Dendritic cell treated with granulocyte-macrophage colony-stimulating factor and Interleukin-4, amounts not matched to agents 40 ng/mL and 50 ng/mL, for 4 days (primary cell): ENCODE measurements around the gene LENG9.
A peak's percentile ranks its signal among the peaks of the same experiment; 100 is the strongest.
"Not testable (repeated sequence)": the region's sequence is repeated elsewhere in the genome, so short reads cannot be mapped to it uniquely, and the experiment has no call there.

Experiments
- H3K27ac Mint-ChIP-seq: one replicate; pipeline ENCODE4 v1.8.0; 2022; ENCODE audit warnings: mild to moderate bottlenecking, mixed read lengths
- H3K27me3 Mint-ChIP-seq: one replicate; pipeline ENCODE4 v1.8.0; 2022; ENCODE audit warnings: mild to moderate bottlenecking, mixed read lengths
- H3K36me3 Mint-ChIP-seq: one replicate; pipeline ENCODE4 v1.8.0; 2022; ENCODE audit warnings: low read depth, mixed read lengths
- H3K4me1 Mint-ChIP-seq: one replicate; pipeline ENCODE4 v1.8.0; 2022; ENCODE audit warnings: low read depth, mixed read lengths
- H3K4me3 Mint-ChIP-seq: one replicate; pipeline ENCODE4 v1.8.0; 2022; ENCODE audit warnings: mild to moderate bottlenecking, moderate library complexity, mixed read lengths
- H3K9me3 Mint-ChIP-seq: one replicate; pipeline ENCODE4 v1.8.0; 2022; ENCODE audit warnings: mixed read lengths
- intact Hi-C: fragments of 100-400 bp; cut with micrococcal nuclease; formaldehyde crosslinking; loops from one replicate; pipeline ENCODE4 v1.15.0; 2022

The LENG9 gene

DNA sequence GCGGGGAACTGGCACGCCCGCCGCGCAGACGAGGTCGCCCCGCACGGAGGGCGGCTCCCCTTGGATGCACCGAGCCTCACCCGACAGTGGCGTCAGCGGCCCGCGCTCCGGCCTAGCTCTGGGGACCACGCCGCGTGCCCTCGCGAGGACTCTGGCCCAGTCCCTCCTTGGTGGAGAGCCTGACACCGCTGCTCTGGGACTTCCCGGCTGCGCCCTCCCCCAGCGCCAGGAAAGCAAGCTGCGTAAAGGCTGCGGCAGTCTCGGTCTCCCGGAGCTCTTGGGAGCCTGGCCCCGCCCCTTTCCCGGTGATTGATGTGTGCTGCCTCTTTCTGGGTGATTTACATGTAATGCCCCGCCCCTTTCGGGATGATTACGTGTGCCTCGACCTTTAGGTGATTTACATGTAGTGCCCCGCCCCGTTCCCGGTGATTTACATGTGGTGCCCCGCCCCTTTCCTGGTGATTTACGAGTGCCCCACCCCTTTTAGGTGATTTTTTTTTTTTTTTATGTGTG lies at the start of gene LENG9:
Gene LENG9 (minus strand): TSS at position 248 of the 513 bp plus-strand sequence. CDS start 252 bp downstream, outside the sequence.
- intact Hi-C loops = no loop called here
- peaks cover 43% of the 10 kb centered on the region for H3K36me3 Mint-ChIP-seq
- peaks cover 54% of the 10 kb centered on the region for H3K4me1 Mint-ChIP-seq
- peak within 1 kb of the TSS; percentile 95 for H3K27ac Mint-ChIP-seq
- H3K4me3 Mint-ChIP-seq = peak within 1 kb of the TSS; percentile 82
- peaks cover 28% of the 10 kb centered on the region for H3K27me3 Mint-ChIP-seq
- no peaks in the 10 kb centered on the region for H3K9me3 Mint-ChIP-seq

DNA sequence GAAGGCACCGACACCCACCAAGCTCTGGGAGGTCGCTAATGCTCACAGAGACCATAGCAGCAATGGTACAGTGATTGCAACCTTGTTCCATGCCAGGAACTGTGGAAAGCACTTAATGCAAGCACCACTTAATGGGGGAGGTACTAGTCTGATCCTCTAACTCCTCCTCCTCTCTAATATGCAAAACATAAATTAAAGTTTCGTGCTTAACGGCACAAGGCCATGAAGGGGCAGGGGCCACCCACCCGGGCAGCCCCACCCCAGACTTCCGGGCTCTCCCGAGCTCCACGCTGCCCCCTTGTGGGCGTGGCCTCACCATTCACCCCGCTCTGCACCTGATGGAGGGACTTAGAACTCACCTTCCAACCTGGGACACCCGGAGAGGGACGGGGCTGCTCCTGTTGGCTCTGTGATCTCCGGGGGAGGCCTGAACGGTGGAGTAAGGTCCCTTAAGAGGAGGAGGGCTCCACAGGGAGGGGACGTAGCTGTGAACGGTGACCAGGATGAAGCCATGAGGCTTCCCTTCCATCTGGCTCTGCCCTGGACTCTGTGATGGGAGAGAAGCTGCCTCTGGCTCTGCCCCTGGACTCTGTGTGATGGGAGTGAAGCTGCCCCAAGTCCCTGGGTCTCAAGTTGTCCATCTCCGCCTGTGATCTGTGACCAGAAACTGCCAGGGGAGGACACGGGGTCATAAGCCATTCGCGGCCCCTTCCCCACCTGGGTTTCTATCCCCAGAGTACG lies 45.8 kb upstream of the LENG9 start:
- H3K36me3 Mint-ChIP-seq, H3K27ac Mint-ChIP-seq, H3K9me3 Mint-ChIP-seq, H3K4me3 Mint-ChIP-seq, intact Hi-C loops: not testable (repeated sequence)
- peaks cover 81% of the 10 kb centered on the region for H3K27me3 Mint-ChIP-seq
- peaks cover 17% of the 10 kb centered on the region for H3K4me1 Mint-ChIP-seq

DNA sequence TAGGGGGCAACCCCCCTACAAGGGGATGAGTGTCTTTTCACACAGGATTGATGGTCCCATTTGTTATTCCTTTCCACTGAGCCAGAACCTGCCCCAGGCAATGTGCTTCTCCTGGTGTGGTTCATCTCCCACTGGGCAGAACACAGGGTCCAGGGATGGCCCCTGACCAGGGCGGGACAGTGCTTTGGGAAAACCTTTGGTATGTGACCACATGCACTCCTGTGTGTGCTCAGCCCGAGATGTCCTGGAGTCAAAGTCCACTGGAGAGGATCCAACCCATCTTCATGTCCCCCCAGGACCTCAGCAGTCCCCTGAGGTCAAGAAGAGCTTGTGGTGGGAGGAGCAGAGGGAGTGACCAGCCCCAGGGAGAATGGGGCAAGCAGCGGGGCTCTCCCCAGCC lies 44.9 kb upstream of the LENG9 start:
- H3K27me3 Mint-ChIP-seq = peaks cover 78% of the 10 kb centered on the region
- intact Hi-C loops, H3K36me3 Mint-ChIP-seq, H3K4me3 Mint-ChIP-seq, H3K9me3 Mint-ChIP-seq, H3K27ac Mint-ChIP-seq: not testable (repeated sequence)
- H3K4me1 Mint-ChIP-seq = peaks cover 17% of the 10 kb centered on the region

DNA sequence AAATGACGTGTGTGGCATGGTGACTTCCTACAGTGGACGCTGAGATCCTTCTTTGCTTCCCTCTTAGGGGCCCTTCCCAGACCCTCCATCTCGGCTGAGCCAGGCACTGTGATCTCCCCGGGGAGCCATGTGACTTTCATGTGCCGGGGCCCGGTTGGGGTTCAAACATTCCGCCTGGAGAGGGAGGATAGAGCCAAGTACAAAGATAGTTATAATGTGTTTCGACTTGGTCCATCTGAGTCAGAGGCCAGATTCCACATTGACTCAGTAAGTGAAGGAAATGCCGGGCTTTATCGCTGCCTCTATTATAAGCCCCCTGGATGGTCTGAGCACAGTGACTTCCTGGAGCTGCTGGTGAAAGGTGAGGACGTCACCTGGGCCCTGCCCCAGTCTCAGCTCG lies 44.2 kb upstream of the LENG9 start:
- Mint-ChIP-seq H3K27ac (no peak overlapping the region), H3K36me3 (no peaks in the 10 kb centered on the region), H3K4me3 (no peak overlapping the region), H3K27me3 (peaks cover 78% of the 10 kb centered on the region), H3K9me3 (no peaks in the 10 kb centered on the region), H3K4me1 (peaks cover 17% of the 10 kb centered on the region)
- intact Hi-C loops = no loop called here

DNA sequence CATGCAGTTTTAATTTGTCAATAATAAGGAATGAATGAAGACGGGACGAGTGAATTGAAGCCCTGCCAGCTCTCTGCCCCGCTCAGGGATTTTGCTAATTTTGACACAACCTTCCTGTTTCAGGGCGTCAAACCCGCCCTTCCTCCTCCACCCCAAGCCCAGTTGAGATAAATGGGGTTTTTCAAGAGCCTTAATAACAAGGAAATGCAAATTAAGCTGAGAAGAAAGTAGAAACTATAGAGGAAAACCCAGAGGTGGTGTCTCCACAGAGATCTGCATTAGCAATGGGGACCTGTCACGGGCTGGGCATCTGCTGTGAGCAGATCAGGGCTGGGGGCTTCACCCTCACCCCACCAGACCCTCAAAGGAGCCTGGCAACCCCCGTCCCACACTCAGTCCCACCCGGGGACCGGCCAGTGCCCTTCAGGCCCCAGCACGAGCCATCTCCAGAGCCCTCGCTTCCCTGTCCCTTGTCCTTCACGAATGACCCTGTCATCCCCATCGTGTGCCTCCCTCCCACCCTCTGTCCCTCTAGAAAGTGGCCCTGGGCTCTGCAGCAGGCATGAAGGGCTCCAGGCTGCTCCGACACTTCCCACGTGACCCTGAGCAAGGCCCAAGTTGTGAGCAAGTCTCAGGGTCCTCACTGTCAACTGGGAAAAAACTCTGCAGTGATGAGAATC lies 43.6 kb upstream of the LENG9 start:
- Mint-ChIP-seq H3K4me1 (peaks cover 17% of the 10 kb centered on the region), H3K27me3 (peaks cover 78% of the 10 kb centered on the region)
- H3K27ac Mint-ChIP-seq, H3K36me3 Mint-ChIP-seq, H3K4me3 Mint-ChIP-seq, intact Hi-C loops, H3K9me3 Mint-ChIP-seq: not testable (repeated sequence)

DNA sequence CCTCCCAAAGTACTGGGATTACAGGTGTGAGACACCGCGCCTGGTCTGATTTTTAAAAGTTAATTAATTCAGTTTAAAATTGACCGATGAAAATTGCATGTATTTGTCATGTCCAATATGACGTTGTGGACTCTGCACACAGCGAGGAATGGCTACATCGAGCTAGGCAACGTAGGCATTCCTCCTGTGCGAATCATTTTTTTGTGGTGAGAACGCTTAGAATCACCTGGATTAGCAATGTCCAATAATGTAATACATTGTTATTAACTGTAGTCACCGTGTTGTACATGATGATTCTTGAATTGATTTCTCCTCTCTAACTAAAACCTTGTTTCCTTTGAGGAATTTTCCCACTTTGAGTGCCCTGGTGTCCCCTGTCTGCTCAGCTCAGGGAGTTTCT lies 42.5 kb upstream of the LENG9 start:
- no peak overlapping the region for H3K27ac Mint-ChIP-seq
- intact Hi-C loops = no loop called here
- H3K4me1 Mint-ChIP-seq = peaks cover 17% of the 10 kb centered on the region
- H3K27me3 Mint-ChIP-seq = peaks cover 74% of the 10 kb centered on the region
- H3K9me3 Mint-ChIP-seq = no peaks in the 10 kb centered on the region
- no peak overlapping the region for H3K4me3 Mint-ChIP-seq
- H3K36me3 Mint-ChIP-seq = no peaks in the 10 kb centered on the region

DNA sequence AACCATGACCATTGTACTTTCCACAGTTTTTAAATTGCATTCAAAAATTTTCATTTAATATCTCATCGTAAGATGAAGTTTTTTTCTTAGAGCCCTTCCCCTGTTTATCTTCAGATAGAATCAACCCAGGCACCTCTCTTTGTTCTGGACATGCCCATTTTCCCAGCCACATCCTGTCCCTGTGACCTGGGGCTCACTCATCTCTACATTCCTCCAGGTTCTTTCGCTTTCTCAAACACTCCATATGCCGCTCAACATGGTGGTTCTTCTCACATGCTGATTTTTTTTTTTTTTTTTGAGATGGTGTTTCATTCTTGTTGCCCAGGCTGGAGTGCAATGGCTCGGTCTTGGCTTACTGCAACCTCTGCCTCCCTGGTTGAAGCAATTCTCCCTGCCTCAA lies 42.0 kb upstream of the LENG9 start:
- H3K9me3 Mint-ChIP-seq, H3K36me3 Mint-ChIP-seq, H3K4me3 Mint-ChIP-seq, intact Hi-C loops, H3K27ac Mint-ChIP-seq: not testable (repeated sequence)
- peaks cover 17% of the 10 kb centered on the region for H3K4me1 Mint-ChIP-seq
- H3K27me3 Mint-ChIP-seq = peaks cover 78% of the 10 kb centered on the region

DNA sequence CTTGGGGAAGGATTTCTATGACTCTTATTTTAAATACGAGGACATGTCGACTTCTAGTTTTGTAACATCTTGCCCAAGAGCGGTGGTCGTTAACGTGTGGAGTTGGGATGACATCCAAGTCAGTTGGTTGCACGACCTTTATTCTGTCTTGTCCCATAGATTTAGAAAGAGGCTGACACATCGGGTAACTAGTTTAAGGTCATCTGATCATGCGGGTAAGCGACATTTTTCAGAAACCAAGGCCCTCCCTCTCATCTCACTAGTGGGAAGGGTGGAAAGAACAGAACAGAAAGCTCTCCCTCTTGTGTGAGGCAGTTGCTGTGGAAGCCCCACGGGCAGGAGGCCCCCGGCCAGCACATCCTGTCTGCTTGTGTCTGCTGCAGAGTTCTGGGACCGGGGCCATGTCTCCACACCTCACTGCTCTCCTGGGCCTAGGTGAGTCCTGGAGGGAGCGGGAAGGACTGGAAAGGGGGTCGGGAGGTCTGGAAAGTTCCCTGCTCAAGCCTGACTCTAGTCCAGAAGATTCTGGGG lies 39.0 kb upstream of the LENG9 start, which contains the start of gene LAIR2:
Gene LAIR2 (plus strand): TSS at position 314 of the 531 bp plus-strand sequence. CDS start 88 bp downstream, at position 402.
- peaks cover 13% of the 10 kb centered on the region for H3K4me1 Mint-ChIP-seq
- H3K36me3 Mint-ChIP-seq = no peaks in the 10 kb centered on the region
- H3K4me3 Mint-ChIP-seq = no peak within 1 kb of the TSS
- H3K27ac Mint-ChIP-seq = no peak within 1 kb of the TSS
- H3K9me3 Mint-ChIP-seq = no peaks in the 10 kb centered on the region
- peaks cover 85% of the 10 kb centered on the region for H3K27me3 Mint-ChIP-seq
- intact Hi-C loops = no loop called here

DNA sequence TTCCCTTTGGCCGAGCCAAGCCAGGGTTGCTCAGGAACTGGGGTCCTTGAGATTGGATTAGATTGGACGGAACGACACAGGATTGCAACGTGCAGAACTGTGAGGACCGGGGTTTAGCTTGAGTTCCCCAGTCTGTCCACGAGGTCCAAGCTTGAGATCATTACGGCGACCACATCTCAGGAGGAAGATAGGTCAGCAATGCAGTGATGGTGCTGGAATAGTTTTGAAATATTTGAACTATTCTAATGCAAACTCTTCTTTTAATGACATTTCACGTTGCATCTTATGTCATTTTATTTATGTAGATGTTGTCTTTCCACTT lies 34.8 kb upstream of the LENG9 start:
- peaks cover 87% of the 10 kb centered on the region for H3K27me3 Mint-ChIP-seq
- H3K4me1 Mint-ChIP-seq, H3K4me3 Mint-ChIP-seq, H3K9me3 Mint-ChIP-seq, H3K27ac Mint-ChIP-seq, H3K36me3 Mint-ChIP-seq, intact Hi-C loops: not testable (repeated sequence)

DNA sequence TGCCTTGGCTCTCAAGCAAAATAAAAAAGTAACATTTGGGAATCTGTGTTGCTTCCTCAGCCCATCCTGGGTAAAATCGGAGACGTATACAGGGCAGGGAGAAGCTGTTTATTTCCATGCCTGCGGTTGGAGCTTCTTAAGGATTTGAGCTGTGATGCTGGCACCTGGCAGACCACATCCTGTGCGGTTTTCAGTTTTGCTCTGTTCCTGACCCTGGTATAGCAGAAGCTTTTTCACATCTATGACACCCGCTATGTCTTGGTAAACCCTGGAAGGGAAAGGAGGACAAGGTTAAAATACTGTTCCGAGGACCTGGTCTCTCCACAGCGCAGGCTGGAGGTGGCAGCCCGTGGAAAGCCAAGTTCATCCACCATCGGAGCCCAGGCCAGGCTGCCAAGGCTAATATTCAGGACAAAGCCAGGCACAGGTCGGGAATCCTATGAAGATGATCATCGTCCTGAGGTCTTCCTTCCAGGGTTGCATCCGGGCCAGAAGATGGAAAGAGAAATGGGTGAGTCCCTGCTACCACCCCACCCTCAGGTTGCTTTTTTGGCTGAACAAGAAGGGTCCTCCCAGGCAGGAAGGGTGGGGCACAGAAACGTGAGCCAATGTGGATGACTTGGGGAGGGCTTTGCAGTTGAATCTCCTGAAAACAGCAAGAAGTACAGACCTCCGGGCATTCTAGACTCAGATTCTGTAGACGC lies 34.3 kb upstream of the LENG9 start:
- intact Hi-C loops, H3K27ac Mint-ChIP-seq, H3K36me3 Mint-ChIP-seq, H3K4me1 Mint-ChIP-seq, H3K9me3 Mint-ChIP-seq, H3K4me3 Mint-ChIP-seq: not testable (repeated sequence)
- H3K27me3 Mint-ChIP-seq = peaks cover 87% of the 10 kb centered on the region

DNA sequence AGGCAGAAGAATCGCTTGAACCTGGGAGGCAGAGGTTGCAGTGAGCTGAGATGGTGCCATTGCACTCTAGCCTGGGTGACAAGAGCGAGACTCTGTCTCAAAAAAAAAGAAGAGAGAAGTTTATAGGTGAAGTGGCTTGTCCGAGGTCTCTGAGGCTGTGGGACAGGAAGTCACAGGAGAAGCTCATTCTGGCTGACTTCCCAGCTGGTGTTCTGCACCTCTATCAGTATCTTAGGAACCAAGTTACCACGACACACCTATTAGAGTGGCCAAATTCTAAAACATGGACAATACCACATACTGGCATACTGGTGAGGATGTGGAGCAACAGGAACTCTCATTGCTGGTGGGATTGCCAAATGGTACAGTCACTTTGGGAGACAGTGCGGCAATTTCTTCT lies 31.7 kb upstream of the LENG9 start:
- intact Hi-C loops, H3K36me3 Mint-ChIP-seq, H3K4me3 Mint-ChIP-seq, H3K27ac Mint-ChIP-seq, H3K4me1 Mint-ChIP-seq, H3K9me3 Mint-ChIP-seq: not testable (repeated sequence)
- peaks cover 92% of the 10 kb centered on the region for H3K27me3 Mint-ChIP-seq

DNA sequence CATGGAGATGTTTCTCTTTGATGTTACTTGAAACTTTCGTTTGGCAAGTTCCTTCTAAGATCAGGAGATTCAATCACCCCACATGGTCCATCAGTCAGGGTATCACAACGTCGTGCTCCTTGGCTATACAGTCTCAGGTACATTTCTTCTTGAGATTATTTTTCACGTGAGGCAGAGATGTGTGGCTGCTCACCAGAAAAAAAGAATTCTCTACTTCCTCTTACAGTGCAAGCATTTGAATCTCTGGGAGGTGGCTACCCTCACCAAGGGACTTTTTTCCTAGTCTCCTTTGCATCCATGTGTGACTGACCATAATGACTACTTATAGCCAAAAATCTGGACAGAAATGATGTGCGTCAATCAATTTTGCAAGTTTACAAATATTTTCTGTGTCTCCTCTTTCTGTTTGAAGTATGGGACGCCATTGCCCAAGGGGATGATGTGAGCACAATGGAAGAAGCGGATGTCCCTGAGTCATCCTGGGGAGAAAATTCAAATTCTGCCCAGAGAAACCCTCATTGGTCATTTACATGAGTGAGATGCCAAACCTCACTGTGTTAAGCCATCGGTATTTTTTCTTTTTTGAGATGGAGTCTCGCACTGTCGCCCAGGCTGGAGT lies 30.5 kb upstream of the LENG9 start:
- Mint-ChIP-seq H3K27me3 (peaks cover 95% of the 10 kb centered on the region), H3K4me3 (no peak overlapping the region), H3K4me1 (no peaks in the 10 kb centered on the region), H3K36me3 (no peaks in the 10 kb centered on the region), H3K27ac (no peak overlapping the region), H3K9me3 (no peaks in the 10 kb centered on the region)
- intact Hi-C loops = no loop called here

DNA sequence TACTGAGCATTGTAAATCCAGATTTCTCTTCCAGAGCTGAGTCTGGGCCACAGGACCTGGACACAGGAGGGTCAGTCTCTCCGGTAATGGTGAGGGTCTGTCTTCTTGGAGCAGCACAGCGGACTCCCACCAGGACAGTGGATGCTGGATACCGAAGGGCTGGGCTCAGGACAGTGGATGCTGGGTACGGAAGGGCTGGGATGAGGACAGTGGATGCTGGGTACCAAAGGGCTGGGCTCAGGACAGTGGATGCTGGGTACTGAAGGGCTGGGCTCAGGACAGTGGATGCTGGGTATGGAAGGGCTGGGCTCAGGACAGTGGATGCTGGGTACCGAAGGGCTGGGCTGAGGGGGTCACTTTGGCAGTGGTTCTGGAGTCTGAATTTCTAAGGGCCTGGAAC lies 29.5 kb upstream of the LENG9 start:
- H3K4me1 Mint-ChIP-seq, H3K4me3 Mint-ChIP-seq, H3K27ac Mint-ChIP-seq, H3K36me3 Mint-ChIP-seq, intact Hi-C loops, H3K9me3 Mint-ChIP-seq: not testable (repeated sequence)
- H3K27me3 Mint-ChIP-seq = peaks cover 91% of the 10 kb centered on the region

DNA sequence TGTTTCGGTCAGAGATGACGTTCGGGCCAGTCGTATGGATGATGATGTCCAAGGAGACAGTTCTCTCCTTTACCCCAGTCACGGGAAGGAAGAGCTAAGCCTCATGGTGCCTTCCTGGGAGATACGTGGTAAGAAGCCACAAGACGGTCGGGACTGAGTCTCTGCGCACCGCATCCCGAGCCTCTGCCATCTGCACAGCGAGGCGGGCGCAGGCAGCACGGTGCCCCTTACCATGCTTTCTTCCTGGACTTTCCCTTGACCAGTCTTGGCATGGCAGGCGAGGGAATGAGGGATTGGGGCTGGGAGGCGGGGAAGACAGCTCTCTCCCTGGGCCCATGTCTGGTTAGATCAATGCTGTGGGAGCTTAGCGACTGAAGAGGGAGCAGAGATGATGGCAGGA lies 29.0 kb upstream of the LENG9 start:
- peaks cover 90% of the 10 kb centered on the region for H3K27me3 Mint-ChIP-seq
- intact Hi-C loops = no loop called here
- H3K27ac Mint-ChIP-seq = no peak overlapping the region
- no peak overlapping the region for H3K4me3 Mint-ChIP-seq
- H3K4me1 Mint-ChIP-seq = no peaks in the 10 kb centered on the region
- H3K36me3 Mint-ChIP-seq = no peaks in the 10 kb centered on the region
- no peaks in the 10 kb centered on the region for H3K9me3 Mint-ChIP-seq
